HUES64 (cell line): ENCODE data around the gene UNC5C.

Experiments
- H3K27ac ChIP-seq: 2 replicates; pipeline ENCODE4 v1.7.0; 2013; ENCODE audit warnings: low read depth, low read length, inconsistent platforms
- H3K27me3 ChIP-seq: 2 replicates; pipeline ENCODE4 v1.6.1; 2013; ENCODE audit warnings: mild to moderate bottlenecking, low read length; ENCODE audit not compliant: insufficient read depth
- H3K36me3 ChIP-seq: 2 replicates; pipeline ENCODE4 v1.6.1; 2013; ENCODE audit warnings: mild to moderate bottlenecking, low read length; ENCODE audit not compliant: insufficient read depth
- H3K4me1 ChIP-seq: 2 replicates; pipeline ENCODE4 v1.6.1; 2013; ENCODE audit warnings: mild to moderate bottlenecking, low read length, moderate library complexity; ENCODE audit not compliant: insufficient read depth
- H3K4me3 ChIP-seq: 2 replicates; pipeline ENCODE4 v1.5.1; 2013; ENCODE audit warnings: mild to moderate bottlenecking, low read length, moderate library complexity
- H3K9ac ChIP-seq: 2 replicates; pipeline ENCODE4 v1.6.1; 2013; ENCODE audit warnings: mild to moderate bottlenecking, low read depth, low read length
- H3K9me3 ChIP-seq: 2 replicates; pipeline ENCODE4 v1.6.1; 2013; ENCODE audit warnings: low read depth, low read length; ENCODE audit not compliant: insufficient read depth
- WGBS: fragments of 150-250, 120-280 bp; methylation state at CpG from one replicate; pipeline ENCODE4 v1.1.7; 2013; ENCODE audit warnings: missing lambda C conversion rate; 5-methylcytosine and 5-hydroxymethylcytosine counted together

The UNC5C gene

DNA sequence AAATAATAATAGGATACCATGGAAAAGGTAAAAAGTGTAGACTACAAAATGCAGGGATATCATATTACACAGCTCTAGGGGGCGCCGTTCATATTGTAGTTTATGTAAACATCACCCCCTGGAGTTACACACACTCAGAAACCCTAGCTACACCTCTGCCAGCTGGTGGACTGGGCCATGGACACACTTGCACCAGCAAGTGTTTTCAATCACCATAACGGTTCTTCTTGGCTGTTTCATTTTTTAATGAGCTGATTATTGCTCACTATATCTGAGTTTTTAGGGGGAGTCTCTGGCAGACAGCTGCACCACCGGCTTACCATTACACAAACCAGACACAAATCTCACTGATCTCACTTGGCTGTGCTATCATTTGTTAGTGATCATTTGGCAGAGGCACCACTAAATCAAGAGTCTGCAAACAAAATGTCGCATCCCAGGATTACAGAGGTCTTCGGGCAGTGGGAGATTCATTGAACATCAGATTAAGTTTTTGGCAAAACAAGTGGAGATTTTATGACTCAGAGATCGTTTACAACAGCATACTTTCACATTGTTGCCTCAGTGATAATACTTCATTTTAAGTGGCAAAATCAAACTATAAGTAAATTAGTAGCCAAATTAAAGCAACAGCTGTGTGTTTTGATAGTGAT lies 185.7 kb downstream of the UNC5C start:
- no peaks in the 10 kb centered on the region for H3K9me3 ChIP-seq
- peaks cover 12% of the 10 kb centered on the region for H3K4me1 ChIP-seq
- H3K27ac ChIP-seq = no peak overlapping the region
- H3K27me3 ChIP-seq = no peaks in the 10 kb centered on the region
- H3K4me3 ChIP-seq = no peak overlapping the region
- H3K36me3 ChIP-seq = no peaks in the 10 kb centered on the region
- 94% methylated on average over 7 of the region's 7 CpGs for WGBS
- H3K9ac ChIP-seq = no peak overlapping the region

DNA sequence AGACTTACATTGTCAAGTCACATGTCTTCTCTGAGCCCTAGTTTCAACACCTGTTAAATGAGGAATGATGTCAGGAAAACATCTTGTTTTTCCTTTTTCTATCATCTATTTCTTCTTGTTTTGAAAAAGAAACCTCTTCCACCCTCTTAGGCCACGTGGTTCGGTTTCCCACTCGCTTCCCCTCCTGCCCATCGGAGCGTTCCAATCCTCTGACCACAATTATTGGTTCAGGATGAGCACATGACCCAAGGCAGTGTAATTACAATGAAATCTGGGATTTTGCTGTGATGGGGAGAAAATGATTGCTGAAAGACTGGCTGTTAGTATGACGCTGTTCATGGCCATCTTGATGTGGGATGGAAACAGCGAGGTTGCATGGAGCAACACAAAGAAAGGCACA lies 186.7 kb downstream of the UNC5C start:
- Histone ChIP-seq H3K27ac (no peak overlapping the region), H3K4me3 (no peak overlapping the region), H3K9me3 (no peaks in the 10 kb centered on the region), H3K27me3 (no peaks in the 10 kb centered on the region), H3K36me3 (no peaks in the 10 kb centered on the region), H3K9ac (no peak overlapping the region), H3K4me1 (peaks cover 12% of the 10 kb centered on the region)
- 92% methylated on average over 7 of the region's 7 CpGs for WGBS

DNA sequence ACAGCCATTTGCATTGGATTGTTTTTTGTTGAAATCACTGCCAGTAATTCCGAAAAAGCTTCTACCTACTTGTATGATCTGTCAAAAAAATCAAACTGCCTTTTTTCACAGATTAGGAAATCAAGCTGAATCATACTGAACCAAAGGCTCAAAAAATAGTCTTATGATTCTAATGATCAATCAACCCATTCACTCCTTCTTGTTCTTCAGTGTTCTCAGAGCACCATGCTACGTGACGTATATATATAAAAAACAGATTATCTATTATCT lies 187.1 kb downstream of the UNC5C start:
- H3K9me3 ChIP-seq = no peaks in the 10 kb centered on the region
- peaks cover 12% of the 10 kb centered on the region for H3K4me1 ChIP-seq
- WGBS = 86% methylated on average over 1 of the region's 3 CpGs
- H3K36me3 ChIP-seq = no peaks in the 10 kb centered on the region
- H3K27ac ChIP-seq = no peak overlapping the region
- H3K4me3 ChIP-seq = no peak overlapping the region
- H3K9ac ChIP-seq = no peak overlapping the region
- no peaks in the 10 kb centered on the region for H3K27me3 ChIP-seq

DNA sequence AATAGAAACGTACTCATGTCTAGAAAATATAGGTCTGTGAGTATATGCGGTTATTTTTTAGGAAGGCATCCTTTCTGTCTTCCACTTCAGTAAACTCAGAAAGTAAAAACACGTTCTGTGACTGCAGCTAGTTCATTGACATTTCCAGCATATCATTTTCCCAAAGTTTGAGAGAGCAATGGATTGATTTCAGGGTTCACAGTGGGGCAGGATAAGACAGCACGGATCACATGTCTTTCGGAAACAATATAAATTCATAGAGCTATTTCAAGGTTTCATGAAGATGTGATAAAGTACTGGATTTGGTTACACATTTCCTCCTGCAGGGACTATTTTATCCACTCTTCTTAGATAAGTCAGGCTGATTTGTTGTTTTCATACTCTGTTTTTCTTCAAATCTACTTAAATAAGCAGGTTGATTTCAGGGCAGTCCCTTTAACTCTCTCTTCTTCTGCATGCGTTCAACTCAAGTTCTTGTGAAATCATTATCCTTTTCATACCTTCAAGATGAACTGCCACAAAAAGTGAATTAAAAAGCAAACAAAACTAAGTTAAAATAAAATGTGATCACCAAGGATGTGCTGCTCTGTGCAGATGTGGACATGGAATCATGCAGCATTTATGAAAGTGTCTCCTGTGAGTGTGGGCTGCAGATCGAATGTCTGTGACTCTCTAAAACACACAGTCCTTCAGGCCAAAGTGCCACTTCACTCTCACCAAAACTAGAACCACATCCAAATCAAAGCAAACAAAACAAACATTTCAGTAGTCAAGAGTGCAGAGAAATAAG lies 187.7 kb downstream of the UNC5C start:
- H3K4me3 ChIP-seq = no peak overlapping the region
- no peaks in the 10 kb centered on the region for H3K27me3 ChIP-seq
- H3K36me3 ChIP-seq = no peaks in the 10 kb centered on the region
- no peaks in the 10 kb centered on the region for H3K9me3 ChIP-seq
- peaks cover 12% of the 10 kb centered on the region for H3K4me1 ChIP-seq
- WGBS = 93% methylated on average over 7 of the region's 7 CpGs
- no peak overlapping the region for H3K27ac ChIP-seq
- no peak overlapping the region for H3K9ac ChIP-seq

DNA sequence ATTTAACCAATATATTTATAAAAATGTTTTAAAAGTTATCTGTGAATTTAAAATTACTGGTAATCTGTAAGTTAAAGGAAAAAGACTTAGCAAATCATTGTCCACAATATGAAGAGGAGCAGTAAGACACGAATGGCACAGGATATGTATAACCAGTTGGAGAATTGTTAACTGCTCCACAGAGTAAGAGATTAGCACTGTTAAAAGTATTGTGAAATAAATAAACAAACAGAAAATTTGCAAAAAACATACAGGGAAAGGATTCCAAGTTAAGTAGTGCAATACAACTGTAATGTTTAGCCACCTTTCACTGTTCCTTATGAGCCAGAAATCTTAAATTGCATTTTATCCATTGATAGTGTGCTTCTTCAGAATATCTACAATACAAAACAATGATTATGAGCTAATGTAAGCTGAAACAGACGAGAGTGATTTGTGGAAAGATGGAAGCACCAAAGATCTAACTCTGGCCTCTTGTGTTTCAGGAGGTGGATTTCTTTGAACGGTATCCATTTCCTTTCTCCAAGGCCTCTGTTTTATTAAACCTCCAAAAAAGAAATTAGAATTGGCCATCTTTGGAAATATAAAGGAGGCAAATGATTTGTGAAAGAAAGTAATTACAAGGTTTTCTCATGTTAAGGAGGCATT lies 188.4 kb downstream of the UNC5C start:
- Histone ChIP-seq H3K27ac (no peak overlapping the region), H3K36me3 (no peaks in the 10 kb centered on the region)
- WGBS = 89% methylated on average over 3 of the region's 3 CpGs

DNA sequence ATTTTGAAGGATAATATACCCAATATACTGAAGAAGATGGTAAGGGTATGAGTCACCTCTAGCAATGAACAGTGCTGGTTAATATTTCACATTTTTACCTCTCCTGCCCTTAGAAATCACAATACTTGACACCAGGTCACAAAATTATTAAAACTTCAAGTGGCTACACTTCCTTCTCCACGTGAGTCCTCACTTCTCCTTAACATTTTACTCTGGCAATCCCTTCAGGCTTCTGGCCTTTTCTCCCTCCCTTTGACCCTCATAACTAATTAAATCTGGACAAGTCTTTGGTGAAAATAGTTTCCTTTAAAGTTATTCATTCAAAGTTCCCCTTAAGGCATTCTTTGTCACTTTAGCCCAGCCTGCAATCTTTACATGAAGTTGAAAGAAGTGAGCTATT lies 190.4 kb downstream of the UNC5C start:
- no peak overlapping the region for H3K4me3 ChIP-seq
- H3K27me3 ChIP-seq = no peaks in the 10 kb centered on the region
- H3K9me3 ChIP-seq = no peaks in the 10 kb centered on the region
- 76% methylated on average over 1 of the region's 1 CpG for WGBS
- H3K27ac ChIP-seq = no peak overlapping the region
- H3K4me1 ChIP-seq = peaks cover 8% of the 10 kb centered on the region
- no peak overlapping the region for H3K9ac ChIP-seq
- H3K36me3 ChIP-seq = no peaks in the 10 kb centered on the region

More for the DNA sequence above, 188.4 kb downstream of the UNC5C start:
- Histone ChIP-seq H3K4me1 (peaks cover 12% of the 10 kb centered on the region), H3K27me3 (no peaks in the 10 kb centered on the region), H3K4me3 (no peak overlapping the region), H3K9me3 (no peaks in the 10 kb centered on the region), H3K9ac (no peak overlapping the region)

DNA sequence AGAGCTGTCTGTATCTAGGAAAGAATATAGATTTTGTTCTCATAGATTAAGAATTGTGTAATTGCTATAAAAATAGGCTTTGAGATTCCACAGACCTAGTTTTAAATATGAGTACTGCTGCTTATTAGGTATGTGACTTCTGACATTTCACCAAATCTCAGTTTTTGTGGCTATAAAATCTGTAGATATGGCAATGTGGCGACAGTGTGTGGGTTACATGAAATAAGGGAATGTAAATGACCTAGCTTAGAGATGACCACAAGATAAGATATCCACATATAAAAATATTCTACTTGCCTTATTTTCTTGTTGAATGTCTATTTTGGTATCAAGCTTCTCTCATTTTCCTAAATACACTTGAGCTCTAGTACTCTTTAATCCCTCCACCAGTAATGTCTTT lies 193.8 kb downstream of the UNC5C start:
- Histone ChIP-seq H3K27ac (no peak overlapping the region), H3K36me3 (no peaks in the 10 kb centered on the region), H3K9ac (no peak overlapping the region), H3K27me3 (no peaks in the 10 kb centered on the region), H3K4me3 (no peak overlapping the region), H3K9me3 (no peaks in the 10 kb centered on the region), H3K4me1 (peaks cover 5% of the 10 kb centered on the region; the same call in 1 of the 2 replicates)
- WGBS = no CpG with 5 or more reads among the region's 1 CpG

DNA sequence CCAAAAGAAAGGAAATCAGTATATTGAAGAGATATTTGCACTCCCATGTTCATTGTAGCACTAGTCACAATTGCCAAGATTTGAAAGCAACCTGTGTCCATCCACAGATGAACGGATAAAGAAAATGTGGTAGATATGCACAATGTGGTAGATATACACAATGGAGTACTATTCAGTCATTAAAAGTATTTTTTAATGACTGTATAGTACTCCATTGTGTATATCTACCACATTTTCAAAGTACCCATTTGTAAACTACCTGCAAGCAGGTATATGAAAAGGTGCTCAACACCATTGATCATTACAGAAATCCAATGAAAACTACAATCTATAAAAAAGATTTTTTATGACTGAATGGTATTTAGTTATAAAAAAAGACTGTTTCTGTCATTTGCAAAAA lies 200.4 kb downstream of the UNC5C start:
- H3K4me1 ChIP-seq = peaks cover 5% of the 10 kb centered on the region; the same call in 1 of the 2 replicates
- H3K4me3 ChIP-seq = no peak overlapping the region
- H3K9me3 ChIP-seq = 0 out of 2 replicates have a peak, but pooled peaks cover 9% of the 10 kb centered on the region
- H3K36me3 ChIP-seq = no peaks in the 10 kb centered on the region
- H3K27me3 ChIP-seq = no peaks in the 10 kb centered on the region
- H3K27ac ChIP-seq = no peak overlapping the region
- no peak overlapping the region for H3K9ac ChIP-seq
- WGBS = 100% methylated on average over 1 of the region's 1 CpG

DNA sequence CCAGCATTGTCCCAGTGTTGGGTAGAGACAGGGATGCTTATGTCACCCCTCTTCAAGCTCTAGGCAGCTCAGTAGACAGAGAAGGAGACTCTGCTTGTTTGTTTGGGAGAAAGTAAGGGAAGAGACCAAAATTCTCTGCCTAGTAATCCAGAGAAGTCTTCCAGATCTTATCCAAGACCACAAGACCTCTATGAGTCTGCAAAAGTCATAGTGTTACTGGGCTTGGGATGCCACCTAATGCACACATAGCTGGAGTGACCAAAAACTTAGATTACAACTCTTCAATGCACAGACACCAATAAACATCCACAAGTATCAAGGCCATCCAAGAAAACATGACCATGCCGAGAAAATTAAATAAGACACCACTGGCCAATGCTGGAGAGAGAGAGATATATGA lies 205.5 kb downstream of the UNC5C start:
- no peak overlapping the region for H3K9ac ChIP-seq
- 100% methylated on average over 1 of the region's 1 CpG for WGBS

DNA sequence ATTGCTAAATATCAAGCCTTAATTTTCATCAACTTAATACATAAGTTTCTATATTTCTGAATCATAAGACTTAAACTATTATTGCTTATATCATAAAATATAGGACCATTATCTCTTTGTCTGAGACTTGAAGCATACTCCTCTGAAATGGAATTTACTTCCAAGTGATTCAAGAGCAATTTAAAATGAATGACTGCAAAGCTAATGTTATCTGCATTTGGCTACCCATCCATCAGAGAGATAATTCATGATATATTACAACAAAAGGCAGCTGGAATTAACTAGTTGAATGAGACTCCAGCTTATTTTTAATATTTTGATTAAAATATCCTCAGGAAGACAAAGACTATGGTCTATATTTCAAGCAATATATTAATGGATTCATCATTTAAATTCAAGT lies 208.6 kb downstream of the UNC5C start:
- no peaks in the 10 kb centered on the region for H3K27me3 ChIP-seq
- no peaks in the 10 kb centered on the region for H3K9me3 ChIP-seq
- no peaks in the 10 kb centered on the region for H3K36me3 ChIP-seq
- H3K27ac ChIP-seq = no peak overlapping the region
- no peak overlapping the region for H3K4me3 ChIP-seq
- H3K4me1 ChIP-seq = no peaks in the 10 kb centered on the region
- H3K9ac ChIP-seq = no peak overlapping the region

More for the DNA sequence above, 205.5 kb downstream of the UNC5C start:
- Histone ChIP-seq H3K4me1 (no peaks in the 10 kb centered on the region), H3K27me3 (no peaks in the 10 kb centered on the region), H3K36me3 (no peaks in the 10 kb centered on the region), H3K4me3 (no peak overlapping the region), H3K27ac (no peak overlapping the region), H3K9me3 (0 out of 2 replicates have a peak, but pooled peaks cover 6% of the 10 kb centered on the region)

DNA sequence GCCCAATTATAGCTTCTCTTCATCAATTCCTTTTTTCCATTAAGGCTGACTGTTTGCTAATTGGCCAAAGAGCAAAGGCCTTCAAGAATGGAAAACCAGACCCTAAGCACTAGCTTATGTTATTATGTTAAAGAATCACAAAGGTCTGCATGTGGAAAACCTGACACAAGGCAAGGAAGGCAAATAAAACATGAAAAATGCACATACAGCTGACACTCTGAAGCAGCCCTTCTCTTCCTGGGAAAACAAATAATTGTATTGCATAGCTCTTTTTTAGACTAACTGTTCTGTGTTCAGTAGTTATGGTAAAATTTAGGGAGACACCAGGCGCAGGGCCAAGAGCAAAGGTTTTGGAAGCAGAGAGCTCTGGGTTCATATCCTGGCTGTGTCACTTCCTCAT lies 223.1 kb downstream of the UNC5C start:
- Histone ChIP-seq H3K27ac (no peak overlapping the region), H3K4me3 (no peak overlapping the region), H3K4me1 (no peaks in the 10 kb centered on the region), H3K27me3 (no peaks in the 10 kb centered on the region), H3K9ac (no peak overlapping the region), H3K9me3 (no peaks in the 10 kb centered on the region), H3K36me3 (no peaks in the 10 kb centered on the region)
- WGBS = 93% methylated on average over 1 of the region's 1 CpG
